GM10266 (cell line): ENCODE data around the gene UFSP1.
A peak's percentile ranks its signal among the peaks of the same experiment; 100 is the strongest.

ENCODE experiments used
- DNase-seq: peaks from one replicate; pipeline ENCODE4 v3.0.0; 2012; ENCODE audit errors: extremely low spot score
- CTCF ChIP-seq: IDR thresholded peaks from 2 replicates; pipeline ENCODE4 v1.5.1; 2012; ENCODE audit warnings: mild to moderate bottlenecking, low read depth; ENCODE audit not compliant: control insufficient read depth, insufficient read depth; ENCODE audit errors: missing control alignments

The UFSP1 gene

GRCh38 chr7:100874577-100875355 is 14.7 kb downstream of the UFSP1 start, which contains the start of gene SRRT:
SRRT (plus strand) TSS chr7:100875103; CDS start chr7:100875591, 488 bp downstream.
- TF ChIP-seq CTCF = no peak
- peak; percentile 99 for DNase-seq

- TF ChIP-seq CTCF = no peak
- no peak for DNase-seq
Measured at GRCh38 chr7:100874300-100874576, 15.3 kb downstream of the UFSP1 start.

- DNase-seq = no peak
- no peak for TF ChIP-seq CTCF
Measured at GRCh38 chr7:100873599-100874299, 15.8 kb downstream of the UFSP1 start.

GRCh38 chr7:100867776-100868485 is 21.6 kb downstream of the UFSP1 start:
- no peak for DNase-seq
- no peak for TF ChIP-seq CTCF

- TF ChIP-seq CTCF = no peak
- DNase-seq = peak; percentile 88
Measured at GRCh38 chr7:100867040-100867775, 22.3 kb downstream of the UFSP1 start, which contains the start of gene TRIP6. TRIP6 (plus strand) TSS chr7:100867387; CDS start chr7:100867498, 111 bp downstream.

- no peak for TF ChIP-seq CTCF
- DNase-seq = no peak
Measured at GRCh38 chr7:100866729-100867039, 22.8 kb downstream of the UFSP1 start.
